Astrocyte (in vitro differentiated cells and primary cell): Measurements from ENCODE around the gene EFCAB13. TPM values are rescaled to one million over a fixed set of nuclear protein-coding genes. Genes with fewer than 3 reads are reported as not detected.

Experiments
- DNase-seq: peaks from one replicate; pipeline ENCODE4 v3.0.0-alpha.2; 2010; ENCODE audit warnings: low read depth
- FAIRE-seq: peaks from 2 replicates; lab custom pipeline; 2011; peaks lifted over from hg19 to GRCh38; lab: Jason Lieb, UNC
- H2AFZ ChIP-seq: 2 replicates; pipeline ENCODE4 v1.6.0; 2012; ENCODE audit warnings: low read depth, low read length, inconsistent platforms
- H3K27ac ChIP-seq: 2 replicates; pipeline ENCODE4 v1.5.1; 2011; ENCODE audit warnings: low read depth, low read length, inconsistent platforms
- H3K27me3 ChIP-seq: 2 replicates; pipeline ENCODE4 v1.6.0; 2011; ENCODE audit warnings: low read length, inconsistent platforms; ENCODE audit not compliant: insufficient read depth
- H3K36me3 ChIP-seq: 2 replicates; pipeline ENCODE4 v1.5.1; 2011; ENCODE audit warnings: low read length, inconsistent platforms; ENCODE audit not compliant: insufficient read depth
- H3K4me1 ChIP-seq: 2 replicates; pipeline ENCODE4 v1.5.1; 2011; ENCODE audit warnings: low read length, inconsistent platforms; ENCODE audit not compliant: insufficient read depth
- H3K4me2 ChIP-seq: 2 replicates; pipeline ENCODE4 v1.6.0; 2012; ENCODE audit warnings: low read length, inconsistent platforms
- H3K4me3 ChIP-seq: 2 replicates; pipeline ENCODE4 v1.5.1; 2011; ENCODE audit warnings: low read depth, mild to moderate bottlenecking, low read length, inconsistent platforms; ENCODE audit not compliant: insufficient read depth
- H3K79me2 ChIP-seq: 2 replicates; pipeline ENCODE4 v1.6.0; 2012; ENCODE audit warnings: mild to moderate bottlenecking, low read length, inconsistent platforms; ENCODE audit not compliant: insufficient read depth
- H3K9ac ChIP-seq: 2 replicates; pipeline ENCODE4 v1.6.0; 2012; ENCODE audit warnings: mild to moderate bottlenecking, low read length, inconsistent platforms
- H3K9me3 ChIP-seq: 2 replicates; pipeline ENCODE4 v1.5.1; 2012; ENCODE audit warnings: low read depth, mild to moderate bottlenecking, low read length, inconsistent platforms; ENCODE audit not compliant: insufficient read depth
- H4K20me1 ChIP-seq: 2 replicates; pipeline ENCODE4 v1.6.0; 2012; ENCODE audit warnings: low read length, inconsistent platforms; ENCODE audit not compliant: insufficient read depth
- H3K27ac Mint-ChIP-seq: one replicate; pipeline ENCODE4 v1.8.0; 2021; ENCODE audit warnings: mild to moderate bottlenecking, mixed read lengths; ENCODE audit not compliant: unreplicated experiment
- H3K27me3 Mint-ChIP-seq: one replicate; pipeline ENCODE4 v1.8.0; 2021; ENCODE audit warnings: low read depth, mixed read lengths; ENCODE audit not compliant: unreplicated experiment
- H3K36me3 Mint-ChIP-seq: one replicate; pipeline ENCODE4 v1.8.0; 2021; ENCODE audit warnings: low read depth, mixed read lengths; ENCODE audit not compliant: unreplicated experiment
- H3K4me1 Mint-ChIP-seq: one replicate; pipeline ENCODE4 v1.8.0; 2021; ENCODE audit warnings: low read depth, mixed read lengths; ENCODE audit not compliant: unreplicated experiment
- H3K4me3 Mint-ChIP-seq: one replicate; pipeline ENCODE4 v1.8.0; 2021; ENCODE audit warnings: mild to moderate bottlenecking, moderate library complexity, mixed read lengths; ENCODE audit not compliant: unreplicated experiment
- H3K9me3 Mint-ChIP-seq: one replicate; pipeline ENCODE4 v1.8.0; 2021; ENCODE audit warnings: mild to moderate bottlenecking, mixed read lengths; ENCODE audit not compliant: unreplicated experiment
- CTCF ChIP-seq: IDR thresholded peaks from 2 replicates; pipeline ENCODE4 v1.5.1; 2011; ENCODE audit warnings: low read depth, mild to moderate bottlenecking, inconsistent platforms, low read length, moderate library complexity; ENCODE audit not compliant: insufficient read depth
- EZH2 ChIP-seq: IDR thresholded peaks from 2 replicates; pipeline ENCODE4 v1.6.1; 2012; ENCODE audit warnings: mild to moderate bottlenecking, low read length, inconsistent platforms; ENCODE audit not compliant: insufficient read depth
- total RNA-seq: library from RNA; stranded (reverse); gene quantifications from 2 replicates; pipeline ENCODE4 v1.2.1, GENCODE V29; 2021

The EFCAB13 gene
- total RNA-seq, 1 donor from 2014 or later = 0.66 TPM

- Histone ChIP-seq H4K20me1 (no peaks in the 10 kb centered on the region), H3K4me2 (no peak overlapping the region), H3K27me3 (no peaks in the 10 kb centered on the region), H3K9ac (no peak overlapping the region), H3K4me1 (no peaks in the 10 kb centered on the region), H2AFZ (no peak overlapping the region), H3K9me3 (no peaks in the 10 kb centered on the region), H3K27ac (no peak overlapping the region), H3K4me3 (no peak overlapping the region), H3K36me3 (no peaks in the 10 kb centered on the region), H3K79me2 (no peaks in the 10 kb centered on the region)
- no peak overlapping the region for H3K27ac Mint-ChIP-seq
- no peak for TF ChIP-seq CTCF
- TF ChIP-seq EZH2 = no peak
- no peak for FAIRE-seq
- H3K4me1 Mint-ChIP-seq = peaks cover 6% of the 10 kb centered on the region
- no peaks in the 10 kb centered on the region for H3K9me3 Mint-ChIP-seq
- no peak for DNase-seq
- no peaks in the 10 kb centered on the region for H3K27me3 Mint-ChIP-seq
- no peak overlapping the region for H3K4me3 Mint-ChIP-seq
- H3K36me3 Mint-ChIP-seq = no peaks in the 10 kb centered on the region
Measured at GRCh38 chr17:47404875-47405274, 81.1 kb downstream of the EFCAB13 start.

- H3K36me3 Mint-ChIP-seq = peaks cover 2% of the 10 kb centered on the region
- no peaks in the 10 kb centered on the region for H3K36me3 ChIP-seq
- no peaks in the 10 kb centered on the region for H3K4me1 ChIP-seq
- no peaks in the 10 kb centered on the region for H3K27me3 ChIP-seq
- H3K4me3 ChIP-seq = no peak overlapping the region
- no peak overlapping the region for H3K4me2 ChIP-seq
- no peak overlapping the region for H2AFZ ChIP-seq
- no peaks in the 10 kb centered on the region for H3K9me3 ChIP-seq
- no peaks in the 10 kb centered on the region for H3K79me2 ChIP-seq
- no peaks in the 10 kb centered on the region for H3K27me3 Mint-ChIP-seq
- H3K4me1 Mint-ChIP-seq = no peaks in the 10 kb centered on the region
- H3K4me3 Mint-ChIP-seq = no peak overlapping the region
- no peak overlapping the region for H3K27ac ChIP-seq
- H3K27ac Mint-ChIP-seq = no peak overlapping the region
- DNase-seq = no peak
- FAIRE-seq = peak; percentile 49
- H3K9me3 Mint-ChIP-seq = no peaks in the 10 kb centered on the region
- TF ChIP-seq CTCF (no peak), EZH2 (no peak)
- no peaks in the 10 kb centered on the region for H4K20me1 ChIP-seq
- no peak overlapping the region for H3K9ac ChIP-seq
Measured at GRCh38 chr17:47413872-47414271, 90.1 kb downstream of the EFCAB13 start.

- no peaks in the 10 kb centered on the region for H3K9me3 ChIP-seq
- FAIRE-seq (no peak), DNase-seq (no peak)
- H3K4me3 ChIP-seq = no peak overlapping the region
- Mint-ChIP-seq H3K4me1 (no peaks in the 10 kb centered on the region), H3K9me3 (no peaks in the 10 kb centered on the region), H3K27ac (no peak overlapping the region), H3K27me3 (no peaks in the 10 kb centered on the region), H3K36me3 (peaks cover 2% of the 10 kb centered on the region), H3K4me3 (no peak overlapping the region)
- TF ChIP-seq CTCF (no peak), EZH2 (no peak)
- H2AFZ ChIP-seq = no peak overlapping the region
- no peaks in the 10 kb centered on the region for H3K79me2 ChIP-seq
- no peaks in the 10 kb centered on the region for H4K20me1 ChIP-seq
- H3K4me1 ChIP-seq = no peaks in the 10 kb centered on the region
- no peak overlapping the region for H3K4me2 ChIP-seq
- H3K27me3 ChIP-seq = no peaks in the 10 kb centered on the region
- no peak overlapping the region for H3K27ac ChIP-seq
- H3K9ac ChIP-seq = no peak overlapping the region
- H3K36me3 ChIP-seq = no peaks in the 10 kb centered on the region
Measured at GRCh38 chr17:47414612-47415011, 90.9 kb downstream of the EFCAB13 start.
